Endothelial cell of umbilical vein (primary cell): Measurements from ENCODE around the gene PKD1L1.
A peak's percentile ranks its signal among the peaks of the same experiment; 100 is the strongest.

Source experiments
- CTCF ChIP-seq, 2 donors: IDR thresholded peaks; 1 replicate in 1 of 2; 2 replicates in 1 of 2; pipeline ENCODE4 v1.5.1; 2011; ENCODE audit warnings: low read length in 2 of 2, mild to moderate bottlenecking in 2 of 2, moderate library complexity in 2 of 2, control low read depth in 1 of 2, inconsistent platforms in 1 of 2, low read depth in 1 of 2; ENCODE audit not compliant: insufficient read depth in 1 of 2; ENCODE audit errors: extremely low read depth in 1 of 2
- EZH2 ChIP-seq: IDR thresholded peaks from 2 replicates; pipeline ENCODE4 v1.6.1; 2012; ENCODE audit warnings: borderline replicate concordance, low read depth, mild to moderate bottlenecking, moderate library complexity, low read length, inconsistent platforms; ENCODE audit not compliant: severe bottlenecking
- JUN ChIP-seq: IDR thresholded peaks from 2 replicates; pipeline ENCODE4 v1.6.1; 2011; ENCODE audit warnings: borderline replicate concordance, low read depth; ENCODE audit not compliant: insufficient read length, insufficient read depth
- POLR2A ChIP-seq: IDR thresholded peaks from 2 replicates; pipeline ENCODE4 v1.6.1; 2012; ENCODE audit warnings: low read depth, mild to moderate bottlenecking, control low read depth, low read length
- POLR2AphosphoS5 ChIP-seq: IDR thresholded peaks from 2 replicates; pipeline ENCODE4 v1.6.1; 2012; ENCODE audit warnings: low read depth, mild to moderate bottlenecking, control low read depth, low read length, moderate library complexity; ENCODE audit not compliant: insufficient read depth

- no peak for TF ChIP-seq POLR2AphosphoS5
- TF ChIP-seq POLR2A = no peak
- peak; percentile 38 to 39 for TF ChIP-seq CTCF (IDR thresholded peaks at IDR 0.05; ENCODE audit: extremely low read depth in 1 of 2, insufficient read depth in 1 of 2, low read depth in 1 of 2, low read length in 2 of 2)
- TF ChIP-seq JUN = no peak
- no peak for TF ChIP-seq EZH2
Observed at GRCh38 chr7:47893238-47893637, 55.0 kb downstream of the PKD1L1 start.
